Medulla oblongata (tissue), 1 donor: ENCODE results near the gene TFG.
"Not testable (repeated sequence)": the region's sequence is repeated elsewhere in the genome, so short reads cannot be mapped to it uniquely, and the experiment has no call there.

Experiments
- DNase-seq: peaks from one replicate; pipeline ENCODE4 v3.0.0-alpha.2; 2015; ENCODE audit errors: extremely low spot score

TFG gene

GRCh38 chr3:100708989-100709841, at the start of gene TFG:
Gene TFG, plus strand, starts transcription at chr3:100709494. Its CDS starts 4,192 bp downstream, at chr3:100713686.
- DNase-seq: peak; percentile 99

- not testable (repeated sequence) for DNase-seq
Measured at GRCh38 chr3:100661294-100661693, 48.0 kb upstream of the TFG start.

GRCh38 chr3:100662113-100662823, 47.0 kb upstream of the TFG start:
- no peak for DNase-seq

GRCh38 chr3:100665230-100665629, 44.1 kb upstream of the TFG start:
- DNase-seq: no peak

GRCh38 chr3:100666699-100667098, 42.6 kb upstream of the TFG start:
- DNase-seq: not testable (repeated sequence)

- DNase-seq: not testable (repeated sequence)
Measured at GRCh38 chr3:100667316-100667715, 42.0 kb upstream of the TFG start.

GRCh38 chr3:100670995-100671394, 38.3 kb upstream of the TFG start:
- DNase-seq: not testable (repeated sequence)

GRCh38 chr3:100681496-100681895, 27.8 kb upstream of the TFG start:
- DNase-seq: no peak

- DNase-seq: no peak
Measured at GRCh38 chr3:100682056-100682853, 27.0 kb upstream of the TFG start.

- DNase-seq: no peak
Measured at GRCh38 chr3:100682854-100683760, 26.2 kb upstream of the TFG start.

GRCh38 chr3:100693225-100693624, 16.1 kb upstream of the TFG start:
- DNase-seq: no peak

GRCh38 chr3:100695696-100696095, 13.6 kb upstream of the TFG start:
- no peak for DNase-seq

GRCh38 chr3:100696161-100696560, 13.1 kb upstream of the TFG start:
- no peak for DNase-seq

- DNase-seq: no peak
Measured at GRCh38 chr3:100697172-100697571, 12.1 kb upstream of the TFG start.

GRCh38 chr3:100697723-100698285, 11.5 kb upstream of the TFG start:
- no peak for DNase-seq

- DNase-seq: no peak
Measured at GRCh38 chr3:100698736-100699135, 10.6 kb upstream of the TFG start.

- DNase-seq: no peak
Measured at GRCh38 chr3:100700708-100701107, 8.6 kb upstream of the TFG start.

- no peak for DNase-seq
Measured at GRCh38 chr3:100702082-100702979, 7.0 kb upstream of the TFG start.

- no peak for DNase-seq
Measured at GRCh38 chr3:100702980-100703345, 6.3 kb upstream of the TFG start.

GRCh38 chr3:100703865-100704264, 5.4 kb upstream of the TFG start:
- DNase-seq: no peak
